Hematopoietic multipotent progenitor cell treated with erythropoietin and hydrocortisone succinate and interleukin-3 and kit ligand, for 15 days (in vitro differentiated cells): ENCODE measurements around the gene DCTN1.

Experiments
- DNase-seq: peaks from one replicate; pipeline ENCODE4 v3.0.0-alpha.2; 2015; ENCODE audit warnings: low spot score

Gene DCTN1

GRCh38 chr2:74413001-74413698 lies 33.0 kb upstream of the DCTN1 start:
- DNase-seq, result no peak

- DNase-seq, result no peak
Measured at GRCh38 chr2:74407682-74408081, 27.6 kb upstream of the DCTN1 start.

GRCh38 chr2:74406035-74406434 lies 25.9 kb upstream of the DCTN1 start:
- DNase-seq, result no peak

GRCh38 chr2:74401891-74402290 lies 21.8 kb upstream of the DCTN1 start:
- DNase-seq, result no peak

- DNase-seq, result peak; percentile 41
Measured at GRCh38 chr2:74399785-74400184, 19.7 kb upstream of the DCTN1 start.

- no peak for DNase-seq
Measured at GRCh38 chr2:74396149-74396548, 16.0 kb upstream of the DCTN1 start.

- DNase-seq, result no peak
Measured at GRCh38 chr2:74393525-74393924, 13.4 kb upstream of the DCTN1 start.

GRCh38 chr2:74392449-74392743 lies 12.3 kb upstream of the DCTN1 start:
- no peak for DNase-seq

GRCh38 chr2:74391580-74392448 lies 11.7 kb upstream of the DCTN1 start:
- peak; percentile 92 for DNase-seq

- no peak for DNase-seq
Measured at GRCh38 chr2:74391209-74391579, 11.1 kb upstream of the DCTN1 start.

GRCh38 chr2:74390606-74391005 lies 10.5 kb upstream of the DCTN1 start:
- DNase-seq, result no peak

- DNase-seq, result no peak
Measured at GRCh38 chr2:74387346-74387745, 7.2 kb upstream of the DCTN1 start.

GRCh38 chr2:74385396-74385795 lies 5.3 kb upstream of the DCTN1 start:
- DNase-seq, result no peak

- DNase-seq, result no peak
Measured at GRCh38 chr2:74384051-74384450, 3.9 kb upstream of the DCTN1 start.

- DNase-seq, result no peak
Measured at GRCh38 chr2:74383254-74383653, 3.1 kb upstream of the DCTN1 start.

GRCh38 chr2:74381751-74382150 lies 1.6 kb upstream of the DCTN1 start:
- no peak for DNase-seq

- no peak for DNase-seq
Measured at GRCh38 chr2:74378007-74378406, 2.1 kb downstream of the DCTN1 start.

- no peak for DNase-seq
Measured at GRCh38 chr2:74375838-74376237, 4.3 kb downstream of the DCTN1 start.

GRCh38 chr2:74374509-74375205 lies 5.5 kb downstream of the DCTN1 start:
- no peak for DNase-seq

- DNase-seq, result no peak
Measured at GRCh38 chr2:74373985-74374384, 6.1 kb downstream of the DCTN1 start.

GRCh38 chr2:74373221-74373676 lies 6.9 kb downstream of the DCTN1 start:
- no peak for DNase-seq

- DNase-seq, result no peak
Measured at GRCh38 chr2:74372674-74373073, 7.4 kb downstream of the DCTN1 start.

GRCh38 chr2:74371421-74371820 lies 8.7 kb downstream of the DCTN1 start:
- DNase-seq, result no peak
